CD14-positive monocyte (primary cell): Measurements from ENCODE around the gene RNASEL. TPM values are rescaled to one million over a fixed set of nuclear protein-coding genes. Genes with fewer than 3 reads are reported as not detected.

ENCODE experiments used
- DNase-seq, 3 donors: peaks; one replicate each; pipeline ENCODE4 v3.0.0-alpha.2; 2011 to 2022
- H2AFZ ChIP-seq: 2 replicates; pipeline ENCODE4 v1.6.0; 2012; ENCODE audit warnings: mild to moderate bottlenecking, low read depth, low read length, inconsistent platforms; ENCODE audit not compliant: insufficient read depth, poor library complexity, severe bottlenecking
- H3K27ac ChIP-seq, 2 donors: 1 replicate in 1 of 2; 2 replicates in 1 of 2; pipeline ENCODE4 v1.5.1; 2012 to 2013; ENCODE audit warnings: low read length in 2 of 2, control low read depth in 1 of 2, inconsistent platforms in 1 of 2, low read depth in 1 of 2, mild to moderate bottlenecking in 1 of 2
- H3K27me3 ChIP-seq, 2 donors: one replicate each; pipeline versions ENCODE4 v1.6.0 to v1.6.1; 2011 to 2013; ENCODE audit warnings: low read length in 2 of 2; ENCODE audit not compliant: control insufficient read depth in 2 of 2, insufficient read depth in 2 of 2
- H3K36me3 ChIP-seq, 2 donors: replicated peaks in 1 of 2; 1 replicate in 1 of 2; 2 replicates in 1 of 2; pipeline versions ENCODE4 v1.5.1 to v1.6.1; 2012 to 2013; ENCODE audit warnings: low read length in 2 of 2, control low read depth in 1 of 2, inconsistent platforms in 1 of 2, mild to moderate bottlenecking in 1 of 2; ENCODE audit not compliant: insufficient read depth in 2 of 2, control insufficient read depth in 1 of 2
- H3K4me1 ChIP-seq, 2 donors: 1 replicate in 1 of 2; 2 replicates in 1 of 2; pipeline versions ENCODE4 v1.5.1 to v1.6.1; 2012 to 2013; ENCODE audit warnings: low read length in 2 of 2, control low read depth in 1 of 2, inconsistent platforms in 1 of 2, mild to moderate bottlenecking in 1 of 2, moderate library complexity in 1 of 2; ENCODE audit not compliant: insufficient read depth in 2 of 2, control insufficient read depth in 1 of 2
- H3K4me2 ChIP-seq: replicated peaks from 2 replicates; pipeline ENCODE3; 2012; ENCODE audit warnings: low read length, moderate library complexity, mild to moderate bottlenecking; ENCODE audit not compliant: poor library complexity, severe bottlenecking; ENCODE audit errors: extremely low read depth
- H3K4me3 ChIP-seq, 3 experiments: fragments of 200-600 bp in 1 of 3; sonication (generic) in 1 of 3; replicated peaks in 1 of 3; 1 replicate in 2 of 3; 2 replicates in 1 of 3; pipeline ENCODE4 v1.5.1; 2011 to 2013; ENCODE audit warnings: low read length in 3 of 3, mild to moderate bottlenecking in 3 of 3, control low read depth in 2 of 3, low read depth in 2 of 3, inconsistent platforms in 1 of 3, moderate library complexity in 1 of 3
- H3K79me2 ChIP-seq: 2 replicates; pipeline ENCODE4 v1.6.0; 2012; ENCODE audit warnings: mild to moderate bottlenecking, control low read depth, inconsistent platforms, low read length, moderate library complexity; ENCODE audit not compliant: insufficient read depth
- H3K9ac ChIP-seq: 2 replicates; pipeline ENCODE4 v1.6.0; 2017; ENCODE audit warnings: low read length, mild to moderate bottlenecking; ENCODE audit not compliant: insufficient read depth, poor library complexity, severe bottlenecking
- H3K9me3 ChIP-seq, 2 donors: replicated peaks in 1 of 2; 1 replicate in 1 of 2; 2 replicates in 1 of 2; pipeline versions ENCODE4 v1.5.1 to v1.6.1; 2012 to 2013; ENCODE audit warnings: low read length in 2 of 2, control low read depth in 1 of 2; ENCODE audit not compliant: control insufficient read depth in 1 of 2, insufficient read depth in 1 of 2
- H4K20me1 ChIP-seq: 2 replicates; pipeline ENCODE4 v1.6.0; 2012; ENCODE audit warnings: mild to moderate bottlenecking, low read length, control low read depth, moderate library complexity; ENCODE audit not compliant: insufficient read depth
- H3K27ac Mint-ChIP-seq, 7 donors: one replicate each; pipeline ENCODE4 v1.8.0; 2020; ENCODE audit warnings: mild to moderate bottlenecking in 7 of 7, mixed read lengths in 7 of 7, moderate library complexity in 6 of 7, inconsistent platforms in 2 of 7
- H3K27me3 Mint-ChIP-seq, 3 donors: one replicate each; pipeline ENCODE4 v1.8.0; 2021 to 2022; ENCODE audit warnings: low read depth in 3 of 3, mild to moderate bottlenecking in 3 of 3, mixed read lengths in 3 of 3, moderate library complexity in 3 of 3, inconsistent platforms in 1 of 3
- H3K36me3 Mint-ChIP-seq, 2 donors: one replicate each; pipeline ENCODE4 v1.8.0; 2020; ENCODE audit warnings: mixed read lengths in 2 of 2, inconsistent platforms in 1 of 2, mild to moderate bottlenecking in 1 of 2
- H3K4me1 Mint-ChIP-seq: one replicate; pipeline ENCODE4 v1.8.0; 2020; ENCODE audit warnings: mild to moderate bottlenecking, mixed read lengths
- H3K4me3 Mint-ChIP-seq, 2 donors: one replicate each; pipeline ENCODE4 v1.8.0; 2020; ENCODE audit warnings: mild to moderate bottlenecking in 2 of 2, mixed read lengths in 2 of 2, moderate library complexity in 1 of 2
- H3K9me3 Mint-ChIP-seq, 7 donors: one replicate each; pipeline ENCODE4 v1.8.0; 2020 to 2022; ENCODE audit warnings: mixed read lengths in 7 of 7, mild to moderate bottlenecking in 6 of 7, moderate library complexity in 6 of 7, inconsistent platforms in 2 of 7
- CTCF ChIP-seq: fragments of 200-600 bp; IDR thresholded peaks from one replicate; pipeline ENCODE4 v1.8.0; 2022; ENCODE audit warnings: antibody characterized with exemption, mild to moderate bottlenecking
- WGBS: methylation state at CpG from one replicate; pipeline ENCODE4 v1.1.5; 2013; ENCODE audit warnings: missing lambda C conversion rate; ENCODE audit not compliant: insufficient coverage; 5-methylcytosine and 5-hydroxymethylcytosine counted together
- intact Hi-C, 2 donors: fragments of 100-400 bp; cut with micrococcal nuclease; formaldehyde crosslinking; loops; one replicate each; pipeline versions ENCODE4 v1.15.0 to v1.15.1; 2023
- polyA plus RNA-seq, 3 donors: library from polyadenylated mRNA; depleted of rRNA in 1 of 3; unstranded in 2 of 3; stranded (reverse) in 1 of 3; fragments of 300-500 nt in 2 of 3; fragments of >200 nt in 1 of 3; fragmentation: Illumina TruSeq in 2 of 3; gene quantifications; 1 replicate in 2 of 3; 2 replicates in 1 of 3; pipeline ENCODE4 v1.2.3, GENCODE V29; 2012 to 2021

The RNASEL gene
- polyA plus RNA-seq, 3 donors: 6.9 to 12.3 (median 7.9) TPM

- H3K4me1 Mint-ChIP-seq: peaks cover 56% of the 10 kb centered on the region
- Histone ChIP-seq H4K20me1 (peaks cover 8% of the 10 kb centered on the region), H3K27me3 (no peaks in the 10 kb centered on the region), H3K4me3 (peak overlapping the region in 1 of 3 experiments; percentile 44), H3K27ac (peak overlapping the region in 1 of 2 donors; percentile 18), H3K4me1 (peaks cover 29 to 49% of the 10 kb centered on the region in 2 donors), H3K4me2 (peak overlapping the region; percentile 27), H3K9ac (no peak overlapping the region), H2AFZ (no peak overlapping the region), H3K79me2 (peaks cover 46% of the 10 kb centered on the region), H3K9me3 (peaks cover 5 to 9% of the 10 kb centered on the region in 2 donors), H3K36me3 (peaks cover 16 to 31% of the 10 kb centered on the region in 2 donors)
- DNase-seq: peak in 1 of 3 donors; percentile 27
- peak overlapping the region in 6 of 7 donors; percentile 48 to 90 (median 64) for H3K27ac Mint-ChIP-seq
- peaks cover 42 to 45% of the 10 kb centered on the region in 2 donors for H3K36me3 Mint-ChIP-seq
- peaks cover 0 to 2% (median 0%) of the 10 kb centered on the region in 3 donors for H3K27me3 Mint-ChIP-seq
- intact Hi-C loops: loop anchor here in 1 of 2 donors (10.0 kb wide), 1 partner anchor 192 kb away; the partner anchor contains the start of gene GLUL
- peak overlapping the region; percentile 41 to 57 for H3K4me3 Mint-ChIP-seq
- H3K9me3 Mint-ChIP-seq: peaks cover 0 to 9% (median 7%) of the 10 kb centered on the region in 7 donors
- WGBS: 65% methylated on average over 11 of the region's 11 CpGs
- TF ChIP-seq CTCF: no peak
Measured at GRCh38 chr1:182586380-182586779, 2.7 kb downstream of the RNASEL start.

DNA sequence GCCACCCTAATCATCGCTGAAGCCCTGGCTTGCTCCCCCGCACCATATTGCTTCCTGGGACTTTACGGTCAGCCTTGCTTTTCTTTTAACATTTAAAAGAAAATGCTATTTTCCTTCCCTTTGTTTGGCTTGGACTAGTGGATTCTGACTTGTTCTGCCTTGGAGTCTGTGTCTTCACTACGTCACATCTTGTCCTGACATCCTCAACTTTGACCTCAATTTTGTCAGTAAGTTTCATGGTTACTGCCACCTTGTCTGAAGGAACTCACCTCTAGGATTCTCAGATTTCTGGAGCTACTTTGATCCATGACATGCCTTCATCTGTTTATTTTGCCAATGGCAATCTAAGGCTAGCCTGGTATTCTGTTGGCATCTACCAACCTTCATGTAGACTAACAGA is 4.3 kb downstream of the RNASEL start:
- no CpG with 5 or more reads among the region's 4 CpGs for WGBS
- Histone ChIP-seq H3K9ac (no peak overlapping the region), H3K79me2 (peaks cover 46% of the 10 kb centered on the region), H4K20me1 (peaks cover 8% of the 10 kb centered on the region), H3K36me3 (peaks cover 32 to 47% of the 10 kb centered on the region in 2 donors), H3K27ac (peak overlapping the region in 1 of 2 donors; percentile 13), H3K4me1 (peaks cover 29 to 49% of the 10 kb centered on the region in 2 donors), H3K9me3 (peaks cover 5 to 9% of the 10 kb centered on the region in 2 donors), H3K4me2 (no peak overlapping the region), H3K27me3 (no peaks in the 10 kb centered on the region), H3K4me3 (no peak overlapping the region), H2AFZ (no peak overlapping the region)
- DNase-seq: no peak
- H3K4me3 Mint-ChIP-seq: no peak overlapping the region
- no peak overlapping the region for H3K27ac Mint-ChIP-seq
- peaks cover 56% of the 10 kb centered on the region for H3K4me1 Mint-ChIP-seq
- H3K27me3 Mint-ChIP-seq: no peaks in the 10 kb centered on the region
- no peak for TF ChIP-seq CTCF
- peaks cover 58 to 59% of the 10 kb centered on the region in 2 donors for H3K36me3 Mint-ChIP-seq
- H3K9me3 Mint-ChIP-seq: peaks cover 0 to 9% (median 7%) of the 10 kb centered on the region in 7 donors
- intact Hi-C loops: loop anchor here in 1 of 2 donors (10.0 kb wide), 1 partner anchor 190 kb away; the partner anchor contains the start of gene GLUL
